ENCODE data around the gene KCNMA1.

GRCh38 chr10:77361831-77362230 lies 275.8 kb downstream of the KCNMA1 start:
- TF ChIP-seq GATA3 (IDR thresholded peaks at IDR 0.05; ENCODE audit: low read depth, low read length) = no peak
- no peak for TF ChIP-seq GATA2 (IDR thresholded peaks at IDR 0.05; ENCODE audit: low read depth, low read length)

All from SH-SY5Y (cell line).